GOT3 (cell line): ENCODE measurements around the gene LYSMD1.
"Not testable (repeated sequence)": the region's sequence is repeated elsewhere in the genome, so short reads cannot be mapped to it uniquely, and the experiment has no call there.

Experiments
- DNase-seq: peaks from one replicate; lab custom pipeline; 2025; ENCODE audit warnings: mixed read lengths; lab: John Stamatoyannopoulos, UW

The LYSMD1 gene, protein sequence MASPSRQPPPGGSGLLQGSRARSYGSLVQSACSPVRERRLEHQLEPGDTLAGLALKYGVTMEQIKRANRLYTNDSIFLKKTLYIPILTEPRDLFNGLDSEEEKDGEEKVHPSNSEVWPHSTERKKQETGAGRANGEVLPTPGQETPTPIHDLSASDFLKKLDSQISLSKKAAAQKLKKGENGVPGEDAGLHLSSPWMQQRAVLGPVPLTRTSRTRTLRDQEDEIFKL

DNA sequence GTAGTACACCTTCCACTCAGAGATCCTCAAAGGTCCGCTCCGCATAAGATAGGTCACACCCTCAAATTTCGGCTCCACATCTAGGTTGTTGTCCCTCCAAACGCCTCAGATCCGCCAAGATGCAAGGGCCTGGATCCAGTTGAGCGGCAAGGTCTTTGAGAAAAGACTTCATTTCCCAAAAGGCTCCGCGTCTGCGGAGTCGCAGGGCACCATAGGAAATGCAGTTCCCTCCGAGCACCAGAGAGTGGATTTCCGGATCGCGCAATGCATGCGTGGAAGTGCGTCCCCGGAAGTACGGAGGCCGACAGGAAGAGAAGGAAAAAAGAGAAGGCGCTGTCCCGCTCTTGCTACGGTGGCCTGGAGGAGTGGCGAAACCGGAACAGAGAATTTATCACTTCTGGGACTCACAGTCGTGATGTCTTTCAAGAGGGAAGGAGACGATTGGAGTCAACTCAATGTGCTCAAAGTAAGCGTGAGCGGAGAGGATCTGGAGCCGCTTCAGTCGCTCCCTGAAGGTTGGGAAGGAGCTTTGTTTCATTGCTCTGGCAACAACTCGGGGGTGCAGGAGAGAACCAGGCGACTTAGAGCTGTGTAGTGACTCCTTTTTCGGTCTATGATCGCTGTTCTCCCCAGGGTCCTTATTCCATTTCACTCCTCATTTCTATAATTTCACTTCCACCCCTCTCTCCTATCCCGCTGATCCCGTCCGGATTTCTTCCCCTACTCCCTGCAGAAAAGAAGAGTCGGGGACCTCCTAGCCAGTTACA is at the start of gene LYSMD1, which contains the start of gene SCNM1:
Gene LYSMD1, minus strand, starts transcription at position 165 of the 767 bp plus-strand sequence. CDS start 644 bp downstream, outside the sequence.
Gene SCNM1, plus strand, starts transcription at position 407 of the 767 bp plus-strand sequence. Its CDS starts 9 bp downstream, at position 416.
- DNase-seq: peak; percentile 85

DNA sequence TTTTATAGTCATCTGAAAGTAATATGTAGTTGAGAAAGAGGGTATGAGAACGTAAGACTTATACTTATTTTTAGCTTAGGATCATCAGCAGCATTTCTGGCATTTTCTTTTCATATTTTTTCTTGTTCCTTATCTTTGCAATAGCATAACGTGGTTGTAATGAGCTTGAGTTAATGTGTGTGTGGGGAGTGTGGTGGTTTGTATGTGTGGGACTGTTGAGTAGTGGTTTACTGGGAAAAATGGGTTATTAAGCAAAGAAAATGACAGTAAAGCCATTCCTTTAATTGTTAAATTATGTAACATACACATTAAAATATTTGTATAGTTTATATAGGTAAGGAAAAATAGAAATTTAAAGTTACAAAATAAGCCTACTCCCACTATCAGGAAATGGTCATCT is 47.9 kb upstream of the LYSMD1 start:
- no peak for DNase-seq

GRCh38 chr1:151211972-151212705 is 46.4 kb upstream of the LYSMD1 start:
- DNase-seq: no peak

GRCh38 chr1:151210830-151211229 is 45.1 kb upstream of the LYSMD1 start:
- no peak for DNase-seq

DNA sequence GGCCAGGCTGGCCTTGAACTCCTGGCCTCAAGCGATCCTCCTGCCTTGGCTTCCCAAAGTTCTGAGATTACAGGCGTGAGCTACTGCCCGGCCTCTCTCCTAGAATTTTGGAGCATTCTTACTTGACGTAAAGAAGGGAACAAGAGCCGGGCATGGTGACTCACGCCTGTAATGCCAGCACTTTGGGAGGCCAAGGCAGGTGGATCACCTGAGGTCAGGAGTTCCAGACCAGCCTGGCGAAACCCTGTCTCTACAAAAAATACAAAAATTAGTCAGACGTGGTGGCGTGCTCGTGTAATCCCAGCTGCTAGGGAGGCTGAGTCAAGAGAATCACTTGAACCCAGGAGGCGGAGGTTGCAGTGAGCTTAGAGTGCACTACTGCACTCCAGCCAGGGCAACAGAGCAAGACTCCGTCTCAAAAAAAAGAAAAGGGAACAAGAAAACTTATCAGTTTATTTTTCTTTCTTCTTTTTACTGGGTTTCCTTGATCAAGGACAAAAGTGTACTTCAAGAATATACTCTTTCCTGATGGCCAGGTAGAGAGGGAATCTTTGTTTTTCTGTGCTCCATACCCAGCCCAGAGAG is 39.8 kb upstream of the LYSMD1 start:
- not testable (repeated sequence) for DNase-seq

DNA sequence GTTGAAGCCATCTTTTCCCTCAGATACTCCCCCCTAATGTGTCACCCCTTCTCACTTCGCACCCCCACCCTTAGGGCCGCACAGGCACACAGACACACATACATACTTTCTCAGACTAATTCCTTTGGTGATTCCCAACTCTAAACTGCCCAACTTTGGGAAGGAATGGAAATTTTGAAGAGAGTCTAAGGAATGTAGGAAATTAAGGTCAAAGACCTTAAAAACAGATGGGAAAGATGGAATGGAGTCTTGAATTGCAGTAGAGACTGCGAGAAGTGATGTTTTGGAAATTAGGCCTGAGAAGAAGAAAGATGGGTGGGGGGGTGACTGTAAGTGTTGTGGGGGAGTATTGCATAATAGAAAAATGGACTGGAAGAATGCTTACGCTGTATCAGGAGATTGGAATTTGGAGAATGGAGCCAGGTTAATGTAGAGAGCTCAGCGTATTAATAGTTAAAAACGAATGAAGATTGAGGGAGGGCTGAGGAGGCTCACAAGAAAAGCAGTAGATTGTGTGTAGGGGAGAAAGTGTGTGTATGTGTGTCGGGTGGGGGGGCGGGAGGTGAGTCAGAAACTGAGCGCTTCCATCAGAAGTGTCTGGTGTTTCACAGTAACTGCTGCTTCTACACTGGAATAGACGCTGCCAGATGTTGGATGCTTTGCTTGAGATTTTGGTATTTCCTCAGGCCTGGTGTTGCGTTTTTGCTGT is 34.3 kb upstream of the LYSMD1 start:
- no peak for DNase-seq

GRCh38 chr1:151198254-151199127 is 32.8 kb upstream of the LYSMD1 start, which contains the start of gene PIP5K1A:
PIP5K1A (plus strand) TSS chr1:151198552; CDS start chr1:151198997, 445 bp downstream.
- peak; percentile 81 for DNase-seq

DNA sequence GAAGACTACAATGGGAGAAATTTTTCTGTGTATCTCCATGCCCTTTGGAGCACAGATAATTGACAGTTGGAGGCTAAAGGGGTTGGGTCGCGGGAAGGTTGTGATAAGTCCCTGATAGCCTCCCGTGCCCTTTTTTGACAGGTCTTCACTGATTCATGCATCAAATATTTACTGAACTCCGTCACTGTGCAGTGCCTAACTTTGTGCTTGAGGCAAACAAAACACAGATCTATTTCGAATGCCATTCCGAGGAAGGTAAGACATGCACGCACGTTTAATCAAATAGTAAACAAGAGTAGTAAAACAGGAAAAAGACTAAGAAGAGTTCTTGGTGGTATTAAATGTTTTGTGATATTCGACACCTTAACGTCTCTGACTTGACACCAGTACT is 32.2 kb upstream of the LYSMD1 start:
- no peak for DNase-seq

DNA sequence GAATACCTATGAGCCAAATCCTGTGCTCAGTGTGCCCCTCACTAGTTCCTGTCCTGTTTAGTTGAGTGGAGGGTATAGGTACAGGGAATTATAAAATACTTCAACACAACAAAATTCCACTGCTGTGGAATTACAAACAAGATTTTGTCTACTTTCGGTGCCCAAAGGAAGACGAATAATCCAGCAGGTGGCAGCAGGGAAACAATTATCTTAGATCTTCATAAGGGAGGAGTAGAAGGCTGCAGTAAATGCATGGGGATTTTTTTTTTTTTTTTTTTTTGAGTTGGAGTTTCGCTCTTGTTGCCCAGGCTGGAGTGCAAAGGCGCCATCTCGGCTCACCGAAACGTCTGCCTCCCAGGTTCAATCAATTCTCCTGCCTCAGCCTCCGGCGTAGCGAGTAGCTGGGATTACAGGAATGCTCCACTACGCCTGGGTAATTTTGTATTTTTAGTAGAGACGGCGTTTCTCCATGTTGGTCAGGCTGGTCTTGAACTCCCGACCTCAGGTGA is 30.6 kb upstream of the LYSMD1 start:
- DNase-seq: no peak

- not testable (repeated sequence) for DNase-seq
Observed at GRCh38 chr1:151194894-151195594, 29.3 kb upstream of the LYSMD1 start.

DNA sequence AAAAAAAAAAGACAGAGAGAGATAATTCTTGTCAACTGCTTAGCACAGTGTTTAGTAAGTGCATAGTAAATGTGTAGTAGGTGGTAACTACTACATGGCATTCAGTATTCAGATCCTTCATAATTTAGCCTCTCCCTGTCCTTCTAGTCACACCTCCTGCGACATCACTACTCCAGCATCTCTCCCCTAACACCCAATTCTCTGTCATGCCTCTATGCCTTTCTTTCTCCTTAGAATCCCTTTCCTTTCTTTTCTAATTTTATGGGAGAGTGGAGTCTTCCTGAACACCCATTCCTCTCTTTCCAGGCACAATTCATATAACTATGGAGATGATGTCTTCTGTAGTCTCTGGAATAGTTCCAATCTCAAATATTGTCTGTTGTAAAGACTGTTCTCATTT is 28.2 kb upstream of the LYSMD1 start:
- DNase-seq: no peak

DNA sequence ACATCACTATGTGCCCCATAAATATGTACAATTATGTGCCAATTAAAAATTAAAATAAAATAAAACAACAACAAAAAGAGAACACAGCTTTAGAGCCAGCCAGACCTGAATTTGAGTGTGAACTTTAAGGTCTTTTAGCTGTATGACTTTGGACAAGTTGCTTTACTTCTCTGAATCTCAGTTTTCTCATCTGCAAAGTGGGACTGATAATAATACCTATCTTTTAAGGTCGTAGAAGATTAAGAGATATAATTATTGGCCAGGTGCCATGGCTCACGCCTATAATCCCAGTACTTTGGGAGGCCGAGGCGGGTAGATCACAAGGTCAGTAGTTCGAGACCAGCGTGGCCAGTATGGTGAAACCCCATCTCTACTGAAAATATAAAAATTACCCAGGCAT is 27.6 kb upstream of the LYSMD1 start:
- DNase-seq: no peak

GRCh38 chr1:151192047-151192446 is 26.3 kb upstream of the LYSMD1 start:
- DNase-seq: no peak

- peak; percentile 32 for DNase-seq
Observed at GRCh38 chr1:151189637-151190445, 24.1 kb upstream of the LYSMD1 start, which contains the start of gene VPS72. VPS72 (minus strand) TSS chr1:151190197; CDS start chr1:151190121, 76 bp downstream.

DNA sequence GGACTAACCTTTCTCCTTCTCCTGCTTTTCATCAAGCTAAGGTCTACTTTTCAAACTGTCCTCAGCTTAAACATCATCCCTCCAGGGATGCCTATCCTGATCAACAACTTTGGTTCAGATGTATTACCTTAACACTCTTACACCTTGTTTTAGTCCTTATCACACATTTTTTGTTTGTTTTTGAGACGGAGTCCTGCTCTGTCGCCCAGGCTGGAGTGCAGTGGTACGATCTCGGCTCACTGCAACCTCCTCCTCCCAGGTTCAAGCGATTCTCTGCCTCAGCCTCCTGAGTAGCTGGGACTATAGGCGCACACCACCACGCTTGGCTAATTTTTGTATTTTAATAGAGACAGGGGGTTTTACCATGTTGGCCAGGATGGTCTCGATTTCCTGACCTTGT is 23.0 kb upstream of the LYSMD1 start:
- not testable (repeated sequence) for DNase-seq

GRCh38 chr1:151187205-151187604 is 21.5 kb upstream of the LYSMD1 start:
- no peak for DNase-seq

DNA sequence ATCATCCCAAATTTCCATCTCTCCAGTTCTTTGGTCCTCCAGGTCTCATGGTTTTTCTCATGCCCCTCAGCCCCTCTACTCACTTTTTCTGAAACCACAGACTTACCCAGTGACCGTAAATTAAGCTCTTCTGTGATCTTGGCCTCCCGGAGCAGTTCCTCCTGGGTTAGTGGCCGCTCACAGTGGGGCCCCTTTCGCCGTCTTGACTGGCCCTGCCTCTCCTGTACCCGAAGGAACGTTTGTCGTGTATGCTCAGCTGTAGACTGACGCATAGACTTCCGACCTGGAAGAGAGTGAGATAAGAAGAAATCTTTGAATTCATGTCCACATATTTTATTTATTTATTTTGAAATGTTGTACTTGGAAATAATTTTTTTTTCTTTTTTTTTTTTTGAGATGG is 18.5 kb upstream of the LYSMD1 start:
- DNase-seq: no peak

GRCh38 chr1:151176514-151177045 is 10.9 kb upstream of the LYSMD1 start:
- no peak for DNase-seq
